GM12878 (cell line): ENCODE data around the gene INTU. TPM values are rescaled to one million over a fixed set of nuclear protein-coding genes. Genes with fewer than 3 reads are reported as not detected.

ENCODE experiments used
- ASH2L ChIP-seq: fragments of 300-600, 200-600 bp; sonication (generic); IDR thresholded peaks from 2 replicates; pipeline ENCODE4 v1.6.1; 2017; ENCODE audit warnings: low read depth, mild to moderate bottlenecking, borderline replicate concordance
- CBFB ChIP-seq: IDR thresholded peaks from 2 replicates; pipeline ENCODE4 v1.6.1; 2016; ENCODE audit warnings: antibody characterized with exemption, low read depth
- CBX5 ChIP-seq: sonication (generic); IDR thresholded peaks from 2 replicates; pipeline ENCODE4 v1.6.1; 2016; ENCODE audit warnings: low read depth, moderate library complexity, mild to moderate bottlenecking, inconsistent platforms
- CEBPB ChIP-seq, 2 experiments: fragments of 150-350 bp in 1 of 2; IDR thresholded peaks; 2 replicates each; pipeline ENCODE4 v1.6.1; 2012 to 2014; ENCODE audit warnings: low read depth in 2 of 2, low read length in 2 of 2, borderline replicate concordance in 1 of 2, inconsistent platforms in 1 of 2
- ESRRA ChIP-seq: IDR thresholded peaks from 2 replicates; pipeline ENCODE4 v1.6.1; 2012; ENCODE audit warnings: mild to moderate bottlenecking, low read length, improper control_type of control experiment
- FOXM1 ChIP-seq: IDR thresholded peaks from 2 replicates; pipeline ENCODE4 v1.6.1; 2012; ENCODE audit warnings: low read depth, mild to moderate bottlenecking, inconsistent platforms, low read length, moderate library complexity
- IRF4 ChIP-seq: IDR thresholded peaks from 2 replicates; pipeline ENCODE4 v1.6.1; 2011; ENCODE audit warnings: low read depth, low read length
- JUNB ChIP-seq: IDR thresholded peaks from 2 replicates; pipeline ENCODE4 v1.6.1; 2016; ENCODE audit warnings: antibody characterized with exemption, mild to moderate bottlenecking
- NFYA ChIP-seq: IDR thresholded peaks from 2 replicates; pipeline ENCODE4 v1.6.1; 2011; ENCODE audit warnings: low read depth, mild to moderate bottlenecking, low read length, improper control_type of control experiment, borderline replicate concordance
- POLR2AphosphoS2 ChIP-seq: IDR thresholded peaks from 2 replicates; pipeline ENCODE4 v1.6.1; 2011; ENCODE audit warnings: low read depth, mild to moderate bottlenecking, low read length, improper control_type of control experiment, moderate library complexity
- RB1 ChIP-seq: fragments of 450-650 bp; formaldehyde crosslinking; IDR thresholded peaks from 2 replicates; pipeline ENCODE4 v1.6.1; 2017; ENCODE audit warnings: mild to moderate bottlenecking, borderline replicate concordance
- RBBP5 ChIP-seq: fragments of 200-600 bp; sonication (generic); conservative IDR thresholded peaks from 2 replicates; pipeline ENCODE4 v1.6.1; 2016
- SKIL ChIP-seq: fragments of 450-650 bp; IDR thresholded peaks from 2 replicates; pipeline ENCODE4 v1.6.1; 2017; ENCODE audit warnings: mild to moderate bottlenecking, low read depth, inconsistent platforms; ENCODE audit not compliant: poor library complexity, severe bottlenecking
- STAT3 ChIP-seq: IDR thresholded peaks from 2 replicates; pipeline ENCODE4 v1.6.1; 2011; ENCODE audit warnings: low read depth, low read length, improper control_type of control experiment
- SUPT20H ChIP-seq: IDR thresholded peaks from 2 replicates; pipeline ENCODE4 v1.6.1; 2011; ENCODE audit warnings: low read depth, mild to moderate bottlenecking, low read length, moderate library complexity, borderline replicate concordance; ENCODE audit not compliant: control insufficient read depth
- TARDBP ChIP-seq: IDR thresholded peaks from 2 replicates; pipeline ENCODE4 v1.6.1; 2016; ENCODE audit warnings: borderline replicate concordance
- TBL1XR1 ChIP-seq: IDR thresholded peaks from 2 replicates; pipeline ENCODE4 v1.6.1; 2012; ENCODE audit warnings: low read depth, low read length, improper control_type of control experiment
- ZNF24 ChIP-seq: fragments of 450-650 bp; IDR thresholded peaks from 2 replicates; pipeline ENCODE4 v1.6.1; 2017; ENCODE audit warnings: antibody characterized with exemption, mild to moderate bottlenecking
- ZNF622 ChIP-seq: fragments of 450-650 bp; IDR thresholded peaks from 2 replicates; pipeline ENCODE4 v1.6.1; 2017; ENCODE audit warnings: mild to moderate bottlenecking, inconsistent platforms
- polyA plus RNA-seq, 11 experiments: library from polyadenylated mRNA; depleted of rRNA in 4 of 11; unstranded in 6 of 11; stranded (reverse) in 5 of 11; fragments of >200 nt; fragmentation: Nextera tagmentation in 4 of 11; fragmentation: Illumina TruSeq in 1 of 11; extraction: Ambion mirVana in 4 of 11; extraction: Trizol in 1 of 11; gene quantifications; 1 replicate in 1 of 11; 2 replicates in 10 of 11; pipeline versions ENCODE4 v1.2.1 to v1.2.3, GENCODE V29; 2011 to 2016; ENCODE audit warnings: inconsistent platforms in 2 of 11, missing spikeins in 2 of 11, low read depth in 1 of 11
- total RNA-seq, 4 experiments: library from RNA; depleted of rRNA in 3 of 4; stranded (reverse); fragments of >200 nt in 3 of 4; fragmentation: Illumina TruSeq in 1 of 4; extraction: Trizol in 1 of 4; gene quantifications; 2 replicates each; pipeline versions ENCODE4 v1.2.1 to v1.2.3, GENCODE V29; 2013 to 2021
- TF ChIP-seq, protein P1 (sequence below): IDR thresholded peaks from 2 replicates; pipeline ENCODE4 v1.6.1; 2012; ENCODE audit warnings: low read length, inconsistent platforms
- TF ChIP-seq, protein P2 (sequence below), 3 experiments: IDR thresholded peaks in 2 of 3; conservative IDR thresholded peaks in 1 of 3; 2 replicates each; pipeline ENCODE4 v1.5.1; 2011; ENCODE audit warnings: low read depth in 3 of 3, low read length in 3 of 3, mild to moderate bottlenecking in 3 of 3, control low read depth in 2 of 3, moderate library complexity in 2 of 3, inconsistent platforms in 1 of 3, mixed read lengths in 1 of 3; ENCODE audit not compliant: control insufficient read depth in 2 of 3, insufficient read depth in 1 of 3; ENCODE audit errors: extremely low read depth in 1 of 3
- TF ChIP-seq, protein P3 (sequence below): fragments of 450-650 bp; IDR thresholded peaks from 2 replicates; pipeline ENCODE4 v1.6.1; 2017; ENCODE audit warnings: mild to moderate bottlenecking, moderate library complexity

The INTU gene
- total and polyA plus RNA-seq, 10 of the 15 experiments (the other 5 are each of a cell fraction or from before 2014, with no cell fraction given) = under 0.01 to 0.15 (median 0.01) TPM; not detected in 4

DNA sequence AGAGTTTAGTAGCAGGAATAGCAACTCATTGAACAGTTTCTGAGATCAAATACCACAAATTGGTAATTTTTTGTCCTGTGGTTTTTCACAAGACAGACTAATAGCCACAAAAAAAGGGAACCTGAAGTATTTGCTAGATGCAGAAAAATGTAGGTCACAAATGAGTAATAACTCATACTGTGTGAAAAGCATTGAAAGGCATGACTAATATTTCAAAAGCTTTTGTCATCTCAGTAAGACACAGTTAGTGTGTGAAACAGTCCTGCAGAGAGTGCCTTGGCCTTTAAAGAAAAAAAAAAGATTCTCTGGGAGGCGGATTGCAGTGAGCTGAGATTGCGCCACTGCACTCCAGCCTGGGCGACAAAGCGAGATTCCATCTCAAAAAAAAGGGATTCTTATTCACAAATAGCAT is 66.0 kb downstream of the INTU start (continued):
- TF ChIP-seq CBX5 (peak; percentile 94), ASH2L (no peak), SUPT20H (no peak), ZNF622 (no peak), SKIL (peak; percentile 93), CEBPB (IDR thresholded peaks at IDR 0.05; ENCODE audit: borderline replicate concordance in 1 of 2, low read depth in 2 of 2, low read length in 2 of 2) (peak in 1 of 2 experiments; percentile 69; a peak in 2 of 4 replicates), RB1 (no peak; the same call in 1 of the 2 replicates), RBBP5 (no peak), STAT3 (peak; percentile 71; the same call in 1 of the 2 replicates), ZNF24 (peak; percentile 70; the same call in 1 of the 2 replicates), POLR2AphosphoS2 (no peak), TARDBP (no peak), NFYA (no peak), ESRRA (no peak), CBFB (peak; percentile 92), JUNB (peak; percentile 93), IRF4 (peak; percentile 86; the same call in 1 of the 2 replicates), TBL1XR1 (peak; percentile 57; the same call in 1 of the 2 replicates), FOXM1 (peak; percentile 88; the same call in 1 of the 2 replicates)
- TF ChIP-seq, protein P1, sequence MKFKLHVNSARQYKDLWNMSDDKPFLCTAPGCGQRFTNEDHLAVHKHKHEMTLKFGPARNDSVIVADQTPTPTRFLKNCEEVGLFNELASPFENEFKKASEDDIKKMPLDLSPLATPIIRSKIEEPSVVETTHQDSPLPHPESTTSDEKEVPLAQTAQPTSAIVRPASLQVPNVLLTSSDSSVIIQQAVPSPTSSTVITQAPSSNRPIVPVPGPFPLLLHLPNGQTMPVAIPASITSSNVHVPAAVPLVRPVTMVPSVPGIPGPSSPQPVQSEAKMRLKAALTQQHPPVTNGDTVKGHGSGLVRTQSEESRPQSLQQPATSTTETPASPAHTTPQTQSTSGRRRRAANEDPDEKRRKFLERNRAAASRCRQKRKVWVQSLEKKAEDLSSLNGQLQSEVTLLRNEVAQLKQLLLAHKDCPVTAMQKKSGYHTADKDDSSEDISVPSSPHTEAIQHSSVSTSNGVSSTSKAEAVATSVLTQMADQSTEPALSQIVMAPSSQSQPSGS = peak; percentile 90
- TF ChIP-seq, protein P2, sequence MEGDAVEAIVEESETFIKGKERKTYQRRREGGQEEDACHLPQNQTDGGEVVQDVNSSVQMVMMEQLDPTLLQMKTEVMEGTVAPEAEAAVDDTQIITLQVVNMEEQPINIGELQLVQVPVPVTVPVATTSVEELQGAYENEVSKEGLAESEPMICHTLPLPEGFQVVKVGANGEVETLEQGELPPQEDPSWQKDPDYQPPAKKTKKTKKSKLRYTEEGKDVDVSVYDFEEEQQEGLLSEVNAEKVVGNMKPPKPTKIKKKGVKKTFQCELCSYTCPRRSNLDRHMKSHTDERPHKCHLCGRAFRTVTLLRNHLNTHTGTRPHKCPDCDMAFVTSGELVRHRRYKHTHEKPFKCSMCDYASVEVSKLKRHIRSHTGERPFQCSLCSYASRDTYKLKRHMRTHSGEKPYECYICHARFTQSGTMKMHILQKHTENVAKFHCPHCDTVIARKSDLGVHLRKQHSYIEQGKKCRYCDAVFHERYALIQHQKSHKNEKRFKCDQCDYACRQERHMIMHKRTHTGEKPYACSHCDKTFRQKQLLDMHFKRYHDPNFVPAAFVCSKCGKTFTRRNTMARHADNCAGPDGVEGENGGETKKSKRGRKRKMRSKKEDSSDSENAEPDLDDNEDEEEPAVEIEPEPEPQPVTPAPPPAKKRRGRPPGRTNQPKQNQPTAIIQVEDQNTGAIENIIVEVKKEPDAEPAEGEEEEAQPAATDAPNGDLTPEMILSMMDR (IDR thresholded peaks at IDR 0.05 in 2 of 3, conservative IDR thresholded peaks at IDR 0.05 in 1 of 3; ENCODE audit: control insufficient read depth in 2 of 3, extremely low read depth in 1 of 3, insufficient read depth in 1 of 3, low read depth in 3 of 3, low read length in 3 of 3) = no peak
- TF ChIP-seq, protein P3, sequence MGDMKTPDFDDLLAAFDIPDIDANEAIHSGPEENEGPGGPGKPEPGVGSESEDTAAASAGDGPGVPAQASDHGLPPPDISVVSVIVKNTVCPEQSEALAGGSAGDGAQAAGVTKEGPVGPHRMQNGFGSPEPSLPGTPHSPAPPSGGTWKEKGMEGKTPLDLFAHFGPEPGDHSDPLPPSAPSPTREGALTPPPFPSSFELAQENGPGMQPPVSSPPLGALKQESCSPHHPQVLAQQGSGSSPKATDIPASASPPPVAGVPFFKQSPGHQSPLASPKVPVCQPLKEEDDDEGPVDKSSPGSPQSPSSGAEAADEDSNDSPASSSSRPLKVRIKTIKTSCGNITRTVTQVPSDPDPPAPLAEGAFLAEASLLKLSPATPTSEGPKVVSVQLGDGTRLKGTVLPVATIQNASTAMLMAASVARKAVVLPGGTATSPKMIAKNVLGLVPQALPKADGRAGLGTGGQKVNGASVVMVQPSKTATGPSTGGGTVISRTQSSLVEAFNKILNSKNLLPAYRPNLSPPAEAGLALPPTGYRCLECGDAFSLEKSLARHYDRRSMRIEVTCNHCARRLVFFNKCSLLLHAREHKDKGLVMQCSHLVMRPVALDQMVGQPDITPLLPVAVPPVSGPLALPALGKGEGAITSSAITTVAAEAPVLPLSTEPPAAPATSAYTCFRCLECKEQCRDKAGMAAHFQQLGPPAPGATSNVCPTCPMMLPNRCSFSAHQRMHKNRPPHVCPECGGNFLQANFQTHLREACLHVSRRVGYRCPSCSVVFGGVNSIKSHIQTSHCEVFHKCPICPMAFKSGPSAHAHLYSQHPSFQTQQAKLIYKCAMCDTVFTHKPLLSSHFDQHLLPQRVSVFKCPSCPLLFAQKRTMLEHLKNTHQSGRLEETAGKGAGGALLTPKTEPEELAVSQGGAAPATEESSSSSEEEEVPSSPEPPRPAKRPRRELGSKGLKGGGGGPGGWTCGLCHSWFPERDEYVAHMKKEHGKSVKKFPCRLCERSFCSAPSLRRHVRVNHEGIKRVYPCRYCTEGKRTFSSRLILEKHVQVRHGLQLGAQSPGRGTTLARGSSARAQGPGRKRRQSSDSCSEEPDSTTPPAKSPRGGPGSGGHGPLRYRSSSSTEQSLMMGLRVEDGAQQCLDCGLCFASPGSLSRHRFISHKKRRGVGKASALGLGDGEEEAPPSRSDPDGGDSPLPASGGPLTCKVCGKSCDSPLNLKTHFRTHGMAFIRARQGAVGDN = no peak
